HepG2 (cell line): ENCODE data around the gene DCLK1. TPM values are rescaled to one million over a fixed set of nuclear protein-coding genes. Genes with fewer than 3 reads are reported as not detected.

Source experiments
- ATAC-seq: fragments of 200-7000 bp; cut with Tn5 transposase; 3 replicates; pipeline ENCODE4 v1.9.1; 2020; ENCODE audit warnings: mild to moderate bottlenecking, moderate library complexity
- BruUV-seq: library from RNA; stranded (reverse); fragments of 400-500 nt; replicated peaks from 2 replicates; lab custom pipeline; 2021; lab: Mats Ljungman, UMichigan
- CTCF ChIA-PET: fragments of 300-600 bp; formaldehyde crosslinking; extraction: SDS; loops from one replicate; lab custom pipeline; 2021; ENCODE audit warnings: low total read pairs, inconsistent platforms, low intra/inter-chr PET ratio; lab: Yijun Ruan, JAX
- POLR2A ChIA-PET: fragments of 350-600 bp; sonication (Branson Sonifier 250); formaldehyde crosslinking; loops from one replicate; lab custom pipeline; 2020; ENCODE audit warnings: antibody characterized with exemption, inconsistent platforms; lab: Yijun Ruan, JAX
- DNase-seq: peaks from one replicate; pipeline ENCODE4 v3.0.0-alpha.2; 2015; ENCODE audit warnings: low spot score
- FAIRE-seq: peaks from 3 replicates; lab custom pipeline; 2011; peaks lifted over from hg19 to GRCh38; lab: Jason Lieb, UNC
- H2AFZ ChIP-seq: one replicate; pipeline ENCODE4 v1.6.1; 2011; ENCODE audit warnings: low read length, inconsistent platforms
- H3K27ac ChIP-seq: fragments of 300-600 bp; 3 replicates; pipeline ENCODE4 v1.8.0; 2011; ENCODE audit warnings: mixed run types, mild to moderate bottlenecking, mixed read lengths, low read length, inconsistent platforms; ENCODE audit not compliant: insufficient read depth; ENCODE audit errors: extremely low read length
- H3K27me3 ChIP-seq, 2 experiments: fragments of 200-600 bp in 1 of 2; 2 replicates in 1 of 2; 3 replicates in 1 of 2; pipeline versions ENCODE4 v1.6.0 to v1.8.0; 2011; ENCODE audit warnings: low read length in 2 of 2, mild to moderate bottlenecking in 2 of 2, moderate library complexity in 2 of 2, inconsistent platforms in 1 of 2; ENCODE audit not compliant: insufficient read depth in 2 of 2, control insufficient read depth in 1 of 2
- H3K36me3 ChIP-seq, 2 experiments: fragments of 200-600 bp in 1 of 2; replicated peaks in 1 of 2; 2 replicates in 1 of 2; 3 replicates in 1 of 2; pipeline versions ENCODE4 v1.5.1 to v1.8.0; 2011; ENCODE audit warnings: low read length in 2 of 2, inconsistent platforms in 1 of 2; ENCODE audit not compliant: insufficient read depth in 2 of 2, control insufficient read depth in 1 of 2
- H3K4me1 ChIP-seq: 2 replicates; pipeline ENCODE4 v1.5.1; 2012; ENCODE audit warnings: low read length, inconsistent platforms; ENCODE audit not compliant: insufficient read depth
- H3K4me2 ChIP-seq: 2 replicates; pipeline ENCODE4 v1.6.0; 2011; ENCODE audit warnings: low read depth, low read length, inconsistent platforms
- H3K4me3 ChIP-seq, 3 experiments: fragments of 200-600 bp in 1 of 3; sonication (generic), shearing (Covaris generic) in 1 of 3; replicated peaks in 1 of 3; 2 replicates each; pipeline ENCODE4 v1.5.1; 2011 to 2016; ENCODE audit warnings: low read length in 3 of 3, inconsistent platforms in 2 of 3, low read depth in 2 of 3, mild to moderate bottlenecking in 2 of 3, control low read depth in 1 of 3, mixed read lengths in 1 of 3; ENCODE audit not compliant: insufficient read depth in 1 of 3
- H3K79me2 ChIP-seq: one replicate; pipeline ENCODE4 v1.6.1; 2011; ENCODE audit warnings: low read length, inconsistent platforms; ENCODE audit not compliant: insufficient read depth
- H3K9ac ChIP-seq: 2 replicates; pipeline ENCODE4 v1.6.0; 2011; ENCODE audit warnings: mild to moderate bottlenecking, low read depth, low read length, inconsistent platforms; ENCODE audit not compliant: insufficient read depth
- H3K9me3 ChIP-seq: 2 replicates; pipeline ENCODE4 v1.5.1; 2012; ENCODE audit warnings: mild to moderate bottlenecking, low read length
- H4K20me1 ChIP-seq: 2 replicates; pipeline ENCODE4 v1.6.0; 2011; ENCODE audit warnings: inconsistent platforms, mild to moderate bottlenecking, low read length, moderate library complexity; ENCODE audit not compliant: insufficient read depth
- CEBPB ChIP-seq: IDR thresholded peaks from 2 replicates; pipeline ENCODE4 v1.6.1; 2011; ENCODE audit warnings: low read depth, low read length, improper control_type of control experiment, borderline replicate concordance
- HOXA5 ChIP-seq: sonication (generic); formaldehyde crosslinking; IDR thresholded peaks from 2 replicates; pipeline ENCODE4 v1.4.0; 2020; ENCODE audit warnings: missing genetic modification reagents
- MED1 ChIP-seq: sonication (generic); formaldehyde crosslinking; IDR thresholded peaks from 2 replicates; pipeline ENCODE4 v1.4.0; 2020; ENCODE audit warnings: missing genetic modification reagents
- MXD4 ChIP-seq: IDR thresholded peaks from 2 replicates; pipeline ENCODE4 v1.6.1; 2016; ENCODE audit warnings: mild to moderate bottlenecking, missing biosample characterization, missing genetic modification reagents
- SALL1 ChIP-seq: sonication (generic); formaldehyde crosslinking; IDR thresholded peaks from 2 replicates; pipeline ENCODE4 v1.8.0; 2022; ENCODE audit warnings: mild to moderate bottlenecking, missing genetic modification reagents
- SPEN ChIP-seq: sonication (generic); formaldehyde crosslinking; IDR thresholded peaks from 2 replicates; pipeline ENCODE4 v1.5.1; 2020; ENCODE audit warnings: low read depth, mild to moderate bottlenecking, missing genetic modification reagents
- TAF1 ChIP-seq: sonication (generic); formaldehyde crosslinking; IDR thresholded peaks from 2 replicates; pipeline ENCODE4 v1.4.0; 2020; ENCODE audit warnings: missing genetic modification reagents
- ZBTB20 ChIP-seq: sonication (generic); formaldehyde crosslinking; IDR thresholded peaks from 2 replicates; pipeline ENCODE4 v1.8.1; 2023; ENCODE audit warnings: missing genetic modification reagents, low read depth, mild to moderate bottlenecking, borderline replicate concordance
- ZNF264 ChIP-seq: sonication (generic); formaldehyde crosslinking; IDR thresholded peaks from 2 replicates; pipeline ENCODE4 v1.4.0; 2020; ENCODE audit warnings: missing genetic modification reagents
- ZNF292 ChIP-seq: sonication (generic); formaldehyde crosslinking; IDR thresholded peaks from 2 replicates; pipeline ENCODE4 v1.8.1; 2022; ENCODE audit warnings: mild to moderate bottlenecking, low read depth, missing genetic modification reagents, borderline replicate concordance
- ZNF317 ChIP-seq: sonication (generic); formaldehyde crosslinking; IDR thresholded peaks from 2 replicates; pipeline ENCODE4 v1.5.0; 2020; ENCODE audit warnings: mild to moderate bottlenecking, missing genetic modification reagents
- ZNF598 ChIP-seq: sonication (generic); formaldehyde crosslinking; IDR thresholded peaks from 2 replicates; pipeline ENCODE4 v1.5.1; 2020; ENCODE audit warnings: mild to moderate bottlenecking, missing genetic modification reagents, borderline replicate concordance
- ZNF766 ChIP-seq: sonication (generic); formaldehyde crosslinking; IDR thresholded peaks from 2 replicates; pipeline ENCODE4 v1.5.0; 2020; ENCODE audit warnings: missing genetic modification reagents, borderline replicate concordance
- WGBS: methylation state at CpG from one replicate; pipeline ENCODE4 v1.1.6; 2017; ENCODE audit warnings: low lambda C conversion rate; 5-methylcytosine and 5-hydroxymethylcytosine counted together
- in situ Hi-C: cut with HindIII; loops from 2 replicates; pipeline ENCODE4 v1.10.0; 2017; ENCODE audit warnings: low pct_unique_long_range_greater_than_20kb; ENCODE audit not compliant: extremely low pct_ligation_motif_present
- intact Hi-C: fragments of 100-400 bp; cut with micrococcal nuclease; formaldehyde crosslinking; loops from one replicate; pipeline ENCODE4 v1.10.0; 2022; ENCODE audit not compliant: unreplicated experiment
- polyA plus RNA-seq, 8 experiments: library from polyadenylated mRNA; depleted of rRNA in 3 of 8; stranded (reverse) in 7 of 8; unstranded in 1 of 8; fragments of >200 nt; fragmentation: Illumina TruSeq in 4 of 8; extraction: Trizol in 4 of 8; gene quantifications; 2 replicates each; pipeline versions ENCODE4 v1.2.1 to v1.2.3, GENCODE V29; 2011 to 2016; ENCODE audit warnings: low read depth in 4 of 8, missing spikeins in 1 of 8, mixed read lengths in 1 of 8; ENCODE audit not compliant: insufficient read depth in 1 of 8
- total RNA-seq, 5 experiments: library from RNA; depleted of rRNA; stranded (reverse); fragments of >200 nt; fragmentation: Illumina TruSeq; extraction: Trizol; gene quantifications; 2 replicates each; pipeline ENCODE4 v1.2.3, GENCODE V29; 2016; ENCODE audit warnings: low read depth in 1 of 5
- TF ChIP-seq, protein P1 (sequence below): sonication (generic); formaldehyde crosslinking; IDR thresholded peaks from 2 replicates; pipeline ENCODE4 v1.4.0; 2020; ENCODE audit warnings: missing genetic modification reagents
- TF ChIP-seq, protein P2 (sequence below): sonication (generic); formaldehyde crosslinking; IDR thresholded peaks from 2 replicates; pipeline ENCODE4 v1.4.0; 2020; ENCODE audit warnings: missing genetic modification reagents
- TF ChIP-seq, protein P3 (sequence below): IDR thresholded peaks from 2 replicates; pipeline ENCODE4 v1.6.1; 2016
- TF ChIP-seq, protein P4 (sequence below): IDR thresholded peaks from 2 replicates; pipeline ENCODE4 v1.6.1; 2016; ENCODE audit warnings: missing biosample characterization, missing genetic modification reagents, low read depth
- TF ChIP-seq, protein P5 (sequence below): sonication (generic); formaldehyde crosslinking; IDR thresholded peaks from 2 replicates; pipeline ENCODE4 v1.8.1; 2023; ENCODE audit warnings: mild to moderate bottlenecking, missing genetic modification reagents

The DCLK1 gene
- total and polyA plus RNA-seq, 2 of the 13 experiments (the other 11 are each of a cell fraction or from before 2014, with no cell fraction given) = not detected

DNA sequence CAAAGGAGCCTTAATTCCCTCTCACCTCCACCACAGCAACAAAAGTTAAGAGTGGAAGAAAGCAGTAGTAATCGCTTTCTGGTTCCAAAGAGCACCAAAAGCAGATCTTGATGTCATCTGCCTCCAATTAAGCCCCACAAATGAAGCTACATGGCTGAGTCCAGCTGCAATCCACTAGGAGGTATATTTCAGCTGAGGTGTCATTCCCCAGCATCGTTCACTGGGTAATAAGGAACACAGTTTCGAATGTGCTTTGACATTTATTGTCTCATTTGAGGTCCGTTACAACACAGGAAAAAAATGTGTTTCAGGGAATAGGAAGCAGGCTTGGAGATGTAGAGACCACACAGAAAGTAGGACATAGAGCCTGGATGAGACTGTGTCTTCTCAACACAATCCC is 190.4 kb downstream of the DCLK1 start:
- Histone ChIP-seq H3K9ac (no peak overlapping the region), H2AFZ (no peak overlapping the region), H3K36me3 (no peaks in the 10 kb centered on the region), H4K20me1 (no peaks in the 10 kb centered on the region), H3K4me3 (no peak overlapping the region), H3K27me3 (no peaks in the 10 kb centered on the region), H3K9me3 (no peaks in the 10 kb centered on the region), H3K4me1 (no peaks in the 10 kb centered on the region), H3K79me2 (no peaks in the 10 kb centered on the region), H3K4me2 (no peak overlapping the region), H3K27ac (no peak overlapping the region)
- ATAC-seq = no peak
- in situ Hi-C loops = no loop called here
- no peak for FAIRE-seq
- DNase-seq = no peak
- CTCF ChIA-PET = no interaction called here
- 3% methylated on average over 4 of the region's 4 CpGs for WGBS
- BruUV-seq = no TSS peak
- intact Hi-C loops = no loop called here
- POLR2A ChIA-PET = no interaction called here
- TF ChIP-seq, protein P1, sequence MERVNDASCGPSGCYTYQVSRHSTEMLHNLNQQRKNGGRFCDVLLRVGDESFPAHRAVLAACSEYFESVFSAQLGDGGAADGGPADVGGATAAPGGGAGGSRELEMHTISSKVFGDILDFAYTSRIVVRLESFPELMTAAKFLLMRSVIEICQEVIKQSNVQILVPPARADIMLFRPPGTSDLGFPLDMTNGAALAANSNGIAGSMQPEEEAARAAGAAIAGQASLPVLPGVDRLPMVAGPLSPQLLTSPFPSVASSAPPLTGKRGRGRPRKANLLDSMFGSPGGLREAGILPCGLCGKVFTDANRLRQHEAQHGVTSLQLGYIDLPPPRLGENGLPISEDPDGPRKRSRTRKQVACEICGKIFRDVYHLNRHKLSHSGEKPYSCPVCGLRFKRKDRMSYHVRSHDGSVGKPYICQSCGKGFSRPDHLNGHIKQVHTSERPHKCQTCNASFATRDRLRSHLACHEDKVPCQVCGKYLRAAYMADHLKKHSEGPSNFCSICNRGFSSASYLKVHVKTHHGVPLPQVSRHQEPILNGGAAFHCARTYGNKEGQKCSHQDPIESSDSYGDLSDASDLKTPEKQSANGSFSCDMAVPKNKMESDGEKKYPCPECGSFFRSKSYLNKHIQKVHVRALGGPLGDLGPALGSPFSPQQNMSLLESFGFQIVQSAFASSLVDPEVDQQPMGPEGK (CRISPR knock-in tag) = no peak
- TF ChIP-seq, protein P2, sequence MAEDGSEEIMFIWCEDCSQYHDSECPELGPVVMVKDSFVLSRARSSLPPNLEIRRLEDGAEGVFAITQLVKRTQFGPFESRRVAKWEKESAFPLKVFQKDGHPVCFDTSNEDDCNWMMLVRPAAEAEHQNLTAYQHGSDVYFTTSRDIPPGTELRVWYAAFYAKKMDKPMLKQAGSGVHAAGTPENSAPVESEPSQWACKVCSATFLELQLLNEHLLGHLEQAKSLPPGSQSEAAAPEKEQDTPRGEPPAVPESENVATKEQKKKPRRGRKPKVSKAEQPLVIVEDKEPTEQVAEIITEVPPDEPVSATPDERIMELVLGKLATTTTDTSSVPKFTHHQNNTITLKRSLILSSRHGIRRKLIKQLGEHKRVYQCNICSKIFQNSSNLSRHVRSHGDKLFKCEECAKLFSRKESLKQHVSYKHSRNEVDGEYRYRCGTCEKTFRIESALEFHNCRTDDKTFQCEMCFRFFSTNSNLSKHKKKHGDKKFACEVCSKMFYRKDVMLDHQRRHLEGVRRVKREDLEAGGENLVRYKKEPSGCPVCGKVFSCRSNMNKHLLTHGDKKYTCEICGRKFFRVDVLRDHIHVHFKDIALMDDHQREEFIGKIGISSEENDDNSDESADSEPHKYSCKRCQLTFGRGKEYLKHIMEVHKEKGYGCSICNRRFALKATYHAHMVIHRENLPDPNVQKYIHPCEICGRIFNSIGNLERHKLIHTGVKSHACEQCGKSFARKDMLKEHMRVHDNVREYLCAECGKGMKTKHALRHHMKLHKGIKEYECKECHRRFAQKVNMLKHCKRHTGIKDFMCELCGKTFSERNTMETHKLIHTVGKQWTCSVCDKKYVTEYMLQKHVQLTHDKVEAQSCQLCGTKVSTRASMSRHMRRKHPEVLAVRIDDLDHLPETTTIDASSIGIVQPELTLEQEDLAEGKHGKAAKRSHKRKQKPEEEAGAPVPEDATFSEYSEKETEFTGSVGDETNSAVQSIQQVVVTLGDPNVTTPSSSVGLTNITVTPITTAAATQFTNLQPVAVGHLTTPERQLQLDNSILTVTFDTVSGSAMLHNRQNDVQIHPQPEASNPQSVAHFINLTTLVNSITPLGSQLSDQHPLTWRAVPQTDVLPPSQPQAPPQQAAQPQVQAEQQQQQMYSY (CRISPR knock-in tag) = no peak
- TF ChIP-seq ZNF264 (CRISPR knock-in tag) (no peak), ZBTB20 (CRISPR knock-in tag) (no peak), ZNF598 (CRISPR knock-in tag) (no peak), ZNF766 (CRISPR knock-in tag) (no peak), CEBPB (no peak), HOXA5 (CRISPR knock-in tag) (no peak), SALL1 (CRISPR knock-in tag) (no peak), SPEN (no peak), ZNF292 (CRISPR knock-in tag) (no peak), MXD4 (CRISPR knock-in tag) (no peak), MED1 (CRISPR knock-in tag) (no peak), ZNF317 (CRISPR knock-in tag) (no peak), TAF1 (CRISPR knock-in tag) (no peak)
- TF ChIP-seq, protein P3, sequence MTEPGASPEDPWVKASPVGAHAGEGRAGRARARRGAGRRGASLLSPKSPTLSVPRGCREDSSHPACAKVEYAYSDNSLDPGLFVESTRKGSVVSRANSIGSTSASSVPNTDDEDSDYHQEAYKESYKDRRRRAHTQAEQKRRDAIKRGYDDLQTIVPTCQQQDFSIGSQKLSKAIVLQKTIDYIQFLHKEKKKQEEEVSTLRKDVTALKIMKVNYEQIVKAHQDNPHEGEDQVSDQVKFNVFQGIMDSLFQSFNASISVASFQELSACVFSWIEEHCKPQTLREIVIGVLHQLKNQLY (CRISPR knock-in tag) = no peak
- TF ChIP-seq, protein P4, sequence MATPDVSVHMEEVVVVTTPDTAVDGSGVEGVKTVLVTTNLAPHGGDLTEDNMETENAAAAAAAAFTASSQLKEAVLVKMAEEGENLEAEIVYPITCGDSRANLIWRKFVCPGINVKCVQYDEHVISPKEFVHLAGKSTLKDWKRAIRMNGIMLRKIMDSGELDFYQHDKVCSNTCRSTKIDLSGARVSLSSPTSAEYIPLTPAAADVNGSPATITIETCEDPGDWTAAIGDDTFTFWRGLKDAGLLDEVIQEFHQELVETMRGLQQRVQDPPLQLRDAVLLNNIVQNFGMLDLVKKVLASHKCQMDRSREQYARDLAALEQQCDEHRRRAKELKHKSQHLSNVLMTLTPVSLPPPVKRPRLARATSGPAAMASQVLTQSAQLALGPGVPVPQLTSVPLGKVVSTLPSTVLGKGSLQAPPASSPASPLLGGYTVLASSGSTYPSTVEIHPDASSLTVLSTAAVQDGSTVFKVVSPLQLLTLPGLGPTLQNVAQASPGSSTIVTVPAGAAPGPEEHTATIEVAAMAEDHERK (CRISPR knock-in tag) = no peak
- TF ChIP-seq, protein P5, sequence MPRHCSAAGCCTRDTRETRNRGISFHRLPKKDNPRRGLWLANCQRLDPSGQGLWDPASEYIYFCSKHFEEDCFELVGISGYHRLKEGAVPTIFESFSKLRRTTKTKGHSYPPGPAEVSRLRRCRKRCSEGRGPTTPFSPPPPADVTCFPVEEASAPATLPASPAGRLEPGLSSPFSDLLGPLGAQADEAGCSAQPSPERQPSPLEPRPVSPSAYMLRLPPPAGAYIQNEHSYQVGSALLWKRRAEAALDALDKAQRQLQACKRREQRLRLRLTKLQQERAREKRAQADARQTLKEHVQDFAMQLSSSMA (CRISPR knock-in tag) = no peak
